Hepatocyte (in vitro differentiated cells): Measurements from ENCODE around the gene SLTM. TPM values are rescaled to one million over a fixed set of nuclear protein-coding genes. Genes with fewer than 3 reads are reported as not detected.
"Not testable (repeated sequence)": the region's sequence is repeated elsewhere in the genome, so short reads cannot be mapped to it uniquely, and the experiment has no call there.

Experiments
- DNase-seq: peaks from one replicate; pipeline ENCODE4 v3.0.0-alpha.2; 2016; ENCODE audit warnings: low spot score
- H2AFZ ChIP-seq: fragments of 200-600 bp; sonication (generic); 2 replicates; pipeline ENCODE4 v1.6.0; 2016; ENCODE audit warnings: antibody characterized with exemption, mild to moderate bottlenecking
- H3K27ac ChIP-seq: fragments of 200-600 bp; sonication (generic); 2 replicates; pipeline ENCODE4 v1.5.1; 2016; ENCODE audit warnings: mild to moderate bottlenecking
- H3K27me3 ChIP-seq: fragments of 200-600 bp; sonication (generic); 2 replicates; pipeline ENCODE4 v1.6.1; 2016
- H3K36me3 ChIP-seq: fragments of 200-600 bp; sonication (generic); replicated peaks from 2 replicates; pipeline ENCODE4 v1.5.1; 2016; ENCODE audit warnings: low read depth; ENCODE audit not compliant: insufficient read depth
- H3K4me1 ChIP-seq: fragments of 200-600 bp; sonication (generic); 2 replicates; pipeline ENCODE4 v1.5.1; 2016; ENCODE audit warnings: mild to moderate bottlenecking, moderate library complexity; ENCODE audit not compliant: insufficient read depth
- H3K4me2 ChIP-seq: fragments of 200-600 bp; sonication (generic); 2 replicates; pipeline ENCODE4 v1.6.0; 2016
- H3K4me3 ChIP-seq: fragments of 200-600 bp; sonication (generic); 2 replicates; pipeline ENCODE4 v1.5.1; 2016; ENCODE audit warnings: mild to moderate bottlenecking
- H3K79me2 ChIP-seq: fragments of 200-600 bp; sonication (generic); 2 replicates; pipeline ENCODE4 v1.6.0; 2017; ENCODE audit warnings: mild to moderate bottlenecking
- H3K9me2 ChIP-seq: fragments of 200-600 bp; sonication (generic); replicated peaks from 2 replicates; pipeline ENCODE4 v1.6.0; 2017; ENCODE audit warnings: mild to moderate bottlenecking; ENCODE audit not compliant: insufficient read depth
- H3K9me3 ChIP-seq: fragments of 200-600 bp; sonication (generic); 2 replicates; pipeline ENCODE4 v1.5.1; 2016; ENCODE audit warnings: low read depth, mild to moderate bottlenecking
- H4K20me1 ChIP-seq: fragments of 200-600 bp; sonication (generic); 2 replicates; pipeline ENCODE4 v1.6.0; 2016; ENCODE audit warnings: mild to moderate bottlenecking; ENCODE audit not compliant: insufficient read depth, poor library complexity, severe bottlenecking
- EZH2 ChIP-seq: fragments of 200-600 bp; sonication (generic); IDR thresholded peaks from 2 replicates; pipeline ENCODE4 v1.6.1; 2016; ENCODE audit warnings: antibody characterized with exemption, mild to moderate bottlenecking, borderline replicate concordance
- EZH2phosphoT487 ChIP-seq: fragments of 200-600 bp; sonication (generic); IDR thresholded peaks from one replicate; pipeline ENCODE4 v1.6.1; 2018; ENCODE audit warnings: antibody characterized with exemption, mild to moderate bottlenecking, low read depth, moderate library complexity; ENCODE audit not compliant: unreplicated experiment, severe bottlenecking
- WGBS: methylation state at CpG from one replicate; pipeline ENCODE4 v1.1.6; 2016; ENCODE audit warnings: low lambda C conversion rate; ENCODE audit errors: missing lambda C conversion rate; 5-methylcytosine and 5-hydroxymethylcytosine counted together
- polyA plus RNA-seq: library from polyadenylated mRNA; unstranded; fragments of >200 nt; fragmentation: Nextera tagmentation; extraction: Ambion mirVana; gene quantifications from 2 replicates; pipeline ENCODE4 v1.2.1, GENCODE V29; 2016
- total RNA-seq: library from RNA; depleted of rRNA; stranded (reverse); fragments of >200 nt; gene quantifications from 2 replicates; pipeline ENCODE4 v1.2.3, GENCODE V29; 2014
- TF ChIP-seq, protein P1 (sequence below): fragments of 200-600 bp; sonication (generic); IDR thresholded peaks from 2 replicates; pipeline ENCODE4 v1.5.1; 2016; ENCODE audit warnings: antibody characterized with exemption, mild to moderate bottlenecking; ENCODE audit not compliant: poor library complexity

SLTM gene
- total and polyA plus RNA-seq, 2 experiments from 2014 or later: 73.0 to 75.0 TPM

DNA sequence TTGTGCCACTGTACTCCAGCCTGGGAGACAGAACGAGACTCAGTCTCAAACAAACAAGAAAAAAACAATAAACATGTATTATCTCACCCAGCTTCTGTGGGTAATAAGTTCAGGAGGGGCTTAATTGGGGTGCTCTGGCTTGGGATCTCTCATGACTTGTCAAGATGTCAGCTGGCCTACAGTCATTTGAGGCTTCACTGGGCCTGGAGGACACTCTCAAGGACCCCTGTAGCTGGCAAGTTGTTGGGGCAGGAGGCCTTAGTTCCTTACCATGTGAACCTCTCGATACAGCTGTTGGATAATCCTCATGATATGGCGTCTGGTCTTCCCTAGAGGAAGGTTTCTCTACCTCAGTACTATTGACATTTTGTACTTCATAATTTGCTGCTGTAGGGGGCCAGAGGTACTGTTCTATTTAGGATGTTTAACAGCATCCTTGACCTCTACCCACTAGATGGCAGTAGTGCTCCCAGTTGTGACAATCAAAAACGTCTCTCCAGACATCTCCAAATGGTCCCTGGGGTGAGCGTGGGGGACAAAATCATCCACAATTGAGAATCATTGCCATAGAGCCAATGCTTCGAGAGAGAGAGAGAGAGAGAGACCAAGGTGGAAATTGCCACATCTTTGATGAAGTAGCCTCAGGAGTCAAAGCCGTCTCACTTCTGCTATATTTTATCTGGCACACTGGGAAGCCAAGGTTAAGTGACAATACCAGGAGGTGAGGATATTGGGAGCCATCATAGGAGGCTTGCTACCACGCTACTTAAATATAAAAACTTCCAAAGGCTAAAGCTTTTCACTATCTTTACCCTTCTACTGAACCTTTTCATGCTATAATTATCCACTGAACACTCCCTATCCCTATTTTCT is 23.9 kb upstream of the SLTM start:
- Histone ChIP-seq H3K4me2 (no peak overlapping the region), H3K27ac (no peak overlapping the region), H3K4me1 (no peaks in the 10 kb centered on the region), H3K36me3 (no peaks in the 10 kb centered on the region), H3K9me3 (no peaks in the 10 kb centered on the region), H3K79me2 (no peaks in the 10 kb centered on the region), H3K4me3 (no peak overlapping the region), H3K9me2 (no peaks in the 10 kb centered on the region), H2AFZ (no peak overlapping the region), H3K27me3 (no peaks in the 10 kb centered on the region), H4K20me1 (no peaks in the 10 kb centered on the region)
- 40% methylated on average over 8 of the region's 8 CpGs for WGBS
- peak; percentile 68 for DNase-seq
- no peak for TF ChIP-seq EZH2phosphoT487
- TF ChIP-seq, protein P1, sequence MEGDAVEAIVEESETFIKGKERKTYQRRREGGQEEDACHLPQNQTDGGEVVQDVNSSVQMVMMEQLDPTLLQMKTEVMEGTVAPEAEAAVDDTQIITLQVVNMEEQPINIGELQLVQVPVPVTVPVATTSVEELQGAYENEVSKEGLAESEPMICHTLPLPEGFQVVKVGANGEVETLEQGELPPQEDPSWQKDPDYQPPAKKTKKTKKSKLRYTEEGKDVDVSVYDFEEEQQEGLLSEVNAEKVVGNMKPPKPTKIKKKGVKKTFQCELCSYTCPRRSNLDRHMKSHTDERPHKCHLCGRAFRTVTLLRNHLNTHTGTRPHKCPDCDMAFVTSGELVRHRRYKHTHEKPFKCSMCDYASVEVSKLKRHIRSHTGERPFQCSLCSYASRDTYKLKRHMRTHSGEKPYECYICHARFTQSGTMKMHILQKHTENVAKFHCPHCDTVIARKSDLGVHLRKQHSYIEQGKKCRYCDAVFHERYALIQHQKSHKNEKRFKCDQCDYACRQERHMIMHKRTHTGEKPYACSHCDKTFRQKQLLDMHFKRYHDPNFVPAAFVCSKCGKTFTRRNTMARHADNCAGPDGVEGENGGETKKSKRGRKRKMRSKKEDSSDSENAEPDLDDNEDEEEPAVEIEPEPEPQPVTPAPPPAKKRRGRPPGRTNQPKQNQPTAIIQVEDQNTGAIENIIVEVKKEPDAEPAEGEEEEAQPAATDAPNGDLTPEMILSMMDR: peak; percentile 67

DNA sequence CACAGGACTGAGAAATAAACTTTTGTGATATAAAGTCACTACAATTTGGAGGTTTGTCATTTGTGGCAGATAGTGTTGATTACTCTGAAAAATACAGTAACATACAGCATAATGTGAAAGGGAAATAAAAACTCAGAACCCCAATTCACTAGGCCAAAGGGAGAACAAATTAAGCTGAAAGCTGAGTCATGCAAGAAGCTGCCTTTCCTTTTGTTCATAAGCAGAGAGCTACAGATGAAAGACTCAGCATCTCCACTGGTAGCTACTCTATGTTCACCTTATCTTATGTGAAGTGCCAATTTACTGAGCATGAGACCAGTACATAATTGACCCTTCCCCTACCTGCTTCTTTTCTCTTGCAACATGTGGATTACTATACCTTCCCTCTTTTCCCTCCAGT is 19.3 kb upstream of the SLTM start:
- H3K4me3 ChIP-seq: no peak overlapping the region
- no peak overlapping the region for H3K27ac ChIP-seq
- no peaks in the 10 kb centered on the region for H3K36me3 ChIP-seq
- no peaks in the 10 kb centered on the region for H3K9me3 ChIP-seq
- TF ChIP-seq EZH2: no peak
- H2AFZ ChIP-seq: no peak overlapping the region
- no peaks in the 10 kb centered on the region for H3K79me2 ChIP-seq
- H3K4me2 ChIP-seq: no peak overlapping the region
- no peaks in the 10 kb centered on the region for H3K9me2 ChIP-seq
- DNase-seq: no peak
- H3K4me1 ChIP-seq: no peaks in the 10 kb centered on the region
- no peaks in the 10 kb centered on the region for H4K20me1 ChIP-seq
- no peaks in the 10 kb centered on the region for H3K27me3 ChIP-seq

DNA sequence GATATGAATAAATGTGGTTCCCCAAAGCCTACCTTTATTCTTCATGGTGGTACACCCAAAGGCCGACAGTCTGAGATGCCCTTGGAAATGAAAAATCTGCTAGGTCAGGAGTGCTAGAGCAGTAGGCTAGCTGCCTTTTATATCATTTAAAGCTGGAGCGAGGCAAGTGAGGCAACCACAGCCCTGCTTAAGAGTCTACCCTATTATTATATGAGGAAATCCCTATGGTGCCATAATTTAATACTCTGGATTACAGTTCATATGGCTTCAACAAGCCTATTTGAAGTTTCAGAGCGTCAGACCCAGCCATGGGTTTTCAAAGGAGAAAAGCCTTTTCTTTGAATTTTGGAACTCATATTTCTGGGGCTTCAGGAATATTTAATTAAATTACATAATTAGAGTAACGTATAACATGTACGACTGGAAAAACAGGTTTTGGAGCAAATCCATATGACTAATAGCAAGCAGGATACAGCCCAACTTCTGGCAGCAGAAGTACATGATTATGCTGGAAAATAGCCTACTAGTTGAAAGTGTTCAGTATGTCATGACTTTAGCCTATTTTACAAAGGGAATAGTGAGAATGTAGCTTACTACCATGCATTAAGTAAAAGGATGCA is 18.0 kb upstream of the SLTM start:
- 76% methylated on average over 5 of the region's 5 CpGs for WGBS
- no peaks in the 10 kb centered on the region for H3K36me3 ChIP-seq

DNA sequence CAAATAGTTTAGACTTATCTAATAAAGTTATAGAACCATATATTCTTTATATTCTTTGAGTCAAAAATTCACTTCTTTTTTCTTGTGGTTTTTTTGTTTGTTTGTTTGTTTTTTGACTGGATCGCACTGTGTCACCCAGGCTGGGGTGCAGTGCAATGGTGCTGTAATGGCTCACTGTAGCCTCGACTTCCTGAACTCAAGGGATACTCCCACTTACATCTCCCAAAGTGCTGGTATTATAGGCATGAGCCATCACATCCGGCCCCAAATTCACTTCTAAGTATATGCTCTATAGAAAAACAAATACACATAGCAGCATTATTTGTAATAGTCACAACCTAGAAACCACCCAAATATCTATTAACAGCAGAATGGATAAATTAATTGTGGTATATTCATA is 13.7 kb upstream of the SLTM start:
- WGBS: 96% methylated on average over 3 of the region's 3 CpGs
- Histone ChIP-seq H3K36me3 (no peaks in the 10 kb centered on the region), H3K27me3 (no peaks in the 10 kb centered on the region), H3K4me3 (no peak overlapping the region), H3K4me2 (no peak overlapping the region), H3K9me2 (no peaks in the 10 kb centered on the region), H3K79me2 (no peaks in the 10 kb centered on the region), H3K9me3 (no peaks in the 10 kb centered on the region), H4K20me1 (no peaks in the 10 kb centered on the region), H2AFZ (no peak overlapping the region), H3K27ac (no peak overlapping the region), H3K4me1 (no peaks in the 10 kb centered on the region)
- TF ChIP-seq, protein P1: no peak
- TF ChIP-seq EZH2 (no peak), EZH2phosphoT487 (no peak)
- no peak for DNase-seq

More for the DNA sequence above, 18.0 kb upstream of the SLTM start:
- Histone ChIP-seq H3K9me2 (no peaks in the 10 kb centered on the region), H3K79me2 (no peaks in the 10 kb centered on the region), H3K27ac (no peak overlapping the region), H3K4me2 (no peak overlapping the region), H3K4me3 (no peak overlapping the region), H3K27me3 (no peaks in the 10 kb centered on the region), H4K20me1 (no peaks in the 10 kb centered on the region), H3K4me1 (no peaks in the 10 kb centered on the region), H3K9me3 (no peaks in the 10 kb centered on the region), H2AFZ (no peak overlapping the region)
- DNase-seq: peak; percentile 15
- TF ChIP-seq EZH2 (no peak), EZH2phosphoT487 (no peak)
- TF ChIP-seq, protein P1: no peak

DNA sequence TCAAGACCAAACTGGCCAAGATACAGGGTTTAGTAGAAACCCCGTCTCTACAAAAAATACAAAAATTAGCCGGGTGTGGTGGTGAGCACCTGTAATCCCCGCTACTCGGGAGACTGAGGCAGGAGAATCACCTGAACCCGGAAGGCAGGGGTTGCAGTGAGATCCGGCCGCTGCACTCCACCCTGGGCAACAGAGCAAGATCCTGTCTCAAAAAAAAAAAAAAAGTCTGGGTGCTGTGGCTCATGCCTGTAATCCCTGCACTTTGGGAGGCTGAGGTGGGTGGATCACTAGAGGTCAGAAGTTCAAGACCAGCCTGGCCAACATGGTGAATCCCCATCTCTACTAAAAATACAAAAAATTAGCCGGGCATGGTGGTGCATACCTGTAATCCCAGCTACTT is 1.5 kb upstream of the SLTM start:
- not testable (repeated sequence) for H3K9me2 ChIP-seq, H3K27me3 ChIP-seq, H3K9me3 ChIP-seq, DNase-seq, H3K4me3 ChIP-seq, H3K36me3 ChIP-seq
- Histone ChIP-seq H4K20me1 (peaks cover 23% of the 10 kb centered on the region), H3K4me2 (peak overlapping the region; percentile 81), H3K27ac (peak overlapping the region; percentile 100), H3K4me1 (peaks cover 17% of the 10 kb centered on the region), H2AFZ (peak overlapping the region; percentile 72), H3K79me2 (peaks cover 29% of the 10 kb centered on the region)
- 94% methylated on average over 8 of the region's 8 CpGs for WGBS
